ENCODE data around the gene TLN1.

The TLN1 gene

GRCh38 chr9:35664531-35665470 is 67.2 kb downstream of the TLN1 start, which contains the start of gene ARHGEF39 (continued):
- no peak for TF ChIP-seq ZNF645 (tag by site-specific recombination; IDR thresholded peaks at IDR 0.05)
- TF ChIP-seq KLF7 (tag by site-specific recombination; IDR thresholded peaks at IDR 0.05; ENCODE audit: borderline replicate concordance): no peak
- TF ChIP-seq ZNF529 (tag by site-specific recombination; IDR thresholded peaks at IDR 0.05; ENCODE audit: insufficient replicate concordance): no peak
- peak; percentile 80 for TF ChIP-seq ZNF335 (tag by site-specific recombination; conservative IDR thresholded peaks at IDR 0.05)
- no peak for TF ChIP-seq IKZF3 (tag by site-specific recombination; IDR thresholded peaks at IDR 0.05)
- no peak for TF ChIP-seq HOXC10 (CRISPR knock-in tag; IDR thresholded peaks at IDR 0.05)
- TF ChIP-seq ZNF19 (tag by site-specific recombination; IDR thresholded peaks at IDR 0.05; ENCODE audit: low read depth): no peak
- TF ChIP-seq ZNF501 (tag by site-specific recombination; IDR thresholded peaks at IDR 0.05): peak; percentile 42; the same call in 1 of the 2 replicates
- peak; percentile 64 for TF ChIP-seq ZIC2 (tag by site-specific recombination; IDR thresholded peaks at IDR 0.05)
- no peak for TF ChIP-seq ZNF777 (tag by site-specific recombination; IDR thresholded peaks at IDR 0.05; ENCODE audit: borderline replicate concordance)
- TF ChIP-seq ZNF621 (tag by site-specific recombination; IDR thresholded peaks at IDR 0.05): no peak
- no peak for TF ChIP-seq MZF1 (tag by site-specific recombination; IDR thresholded peaks at IDR 0.05; ENCODE audit: borderline replicate concordance)
- TF ChIP-seq ZNF48 (tag by site-specific recombination; IDR thresholded peaks at IDR 0.05): no peak
- no peak for TF ChIP-seq ZNF239 (tag by site-specific recombination; IDR thresholded peaks at IDR 0.05)
- TF ChIP-seq ZBTB20 (tag by site-specific recombination; IDR thresholded peaks at IDR 0.05): peak; percentile 62; the same call in 1 of the 2 replicates
- TF ChIP-seq, protein P1, sequence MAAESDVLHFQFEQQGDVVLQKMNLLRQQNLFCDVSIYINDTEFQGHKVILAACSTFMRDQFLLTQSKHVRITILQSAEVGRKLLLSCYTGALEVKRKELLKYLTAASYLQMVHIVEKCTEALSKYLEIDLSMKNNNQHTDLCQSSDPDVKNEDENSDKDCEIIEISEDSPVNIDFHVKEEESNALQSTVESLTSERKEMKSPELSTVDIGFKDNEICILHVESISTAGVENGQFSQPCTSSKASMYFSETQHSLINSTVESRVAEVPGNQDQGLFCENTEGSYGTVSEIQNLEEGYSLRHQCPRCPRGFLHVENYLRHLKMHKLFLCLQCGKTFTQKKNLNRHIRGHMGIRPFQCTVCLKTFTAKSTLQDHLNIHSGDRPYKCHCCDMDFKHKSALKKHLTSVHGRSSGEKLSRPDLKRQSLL (tag by site-specific recombination; IDR thresholded peaks at IDR 0.05): peak; percentile 77
- peak; percentile 77 for TF ChIP-seq ZBTB48 (tag by site-specific recombination; IDR thresholded peaks at IDR 0.05)
- no peak for TF ChIP-seq ZNF518A (tag by site-specific recombination; conservative IDR thresholded peaks at IDR 0.05; ENCODE audit: low read depth)
- TF ChIP-seq KLF17 (tag by site-specific recombination; IDR thresholded peaks at IDR 0.05): no peak
- TF ChIP-seq EGR2 (tag by site-specific recombination; IDR thresholded peaks at IDR 0.05; ENCODE audit: low read depth): peak; percentile 23; the same call in 1 of the 2 replicates
- no peak for TF ChIP-seq ZFP37 (tag by site-specific recombination; IDR thresholded peaks at IDR 0.05)
- TF ChIP-seq ZNF10 (tag by site-specific recombination; IDR thresholded peaks at IDR 0.05): no peak
- no peak for TF ChIP-seq ZNF677 (tag by site-specific recombination; IDR thresholded peaks at IDR 0.05)
- TF ChIP-seq PATZ1 (tag by site-specific recombination; IDR thresholded peaks at IDR 0.05): peak; percentile 63
